Parathyroid adenoma (tissue), 2 donors: ENCODE data around the gene NFIX.

Experiments
- H2AFZ ChIP-seq: fragments of 300-600 bp; sonication (generic); one replicate; pipeline ENCODE4 v1.7.0; 2017; ENCODE audit warnings: antibody characterized with exemption, mild to moderate bottlenecking
- H3K27ac ChIP-seq: fragments of 300-600 bp; sonication (generic); one replicate; pipeline ENCODE4 v1.7.0; 2017
- H3K27me3 ChIP-seq: fragments of 300-600 bp; sonication (generic); one replicate; pipeline ENCODE4 v1.7.0; 2017; ENCODE audit warnings: low read length; ENCODE audit not compliant: control insufficient read depth, insufficient read depth
- H3K36me3 ChIP-seq: fragments of 300-600 bp; sonication (generic); one replicate; pipeline ENCODE4 v1.7.0; 2017; ENCODE audit warnings: low read length; ENCODE audit not compliant: control insufficient read depth, insufficient read depth
- H3K4me1 ChIP-seq: fragments of 300-600 bp; sonication (generic); one replicate; pipeline ENCODE4 v1.7.0; 2017; ENCODE audit warnings: control low read depth
- H3K4me2 ChIP-seq: fragments of 300-600 bp; sonication (generic); one replicate; pipeline ENCODE4 v1.7.0; 2017; ENCODE audit warnings: low read length
- H3K4me3 ChIP-seq: fragments of 300-600 bp; sonication (generic); one replicate; pipeline ENCODE4 v1.7.0; 2017; ENCODE audit warnings: low read depth, low read length
- H3K79me2 ChIP-seq: fragments of 300-600 bp; sonication (generic); one replicate; pipeline ENCODE4 v1.7.0; 2017; ENCODE audit warnings: control low read depth
- H3K9ac ChIP-seq: fragments of 300-600 bp; sonication (generic); one replicate; pipeline ENCODE4 v1.7.0; 2017; ENCODE audit warnings: mild to moderate bottlenecking
- H3K9me3 ChIP-seq: fragments of 300-600 bp; sonication (generic); one replicate; pipeline ENCODE4 v1.7.0; 2017; ENCODE audit warnings: low read length; ENCODE audit not compliant: control insufficient read depth
- CTCF ChIP-seq: fragments of 300-600 bp; sonication (generic); IDR thresholded peaks from one replicate; pipeline ENCODE4 v1.7.0; 2017; ENCODE audit warnings: antibody characterized with exemption, mild to moderate bottlenecking
- donor health status: primary hyperparathyroidism.

Gene NFIX

DNA sequence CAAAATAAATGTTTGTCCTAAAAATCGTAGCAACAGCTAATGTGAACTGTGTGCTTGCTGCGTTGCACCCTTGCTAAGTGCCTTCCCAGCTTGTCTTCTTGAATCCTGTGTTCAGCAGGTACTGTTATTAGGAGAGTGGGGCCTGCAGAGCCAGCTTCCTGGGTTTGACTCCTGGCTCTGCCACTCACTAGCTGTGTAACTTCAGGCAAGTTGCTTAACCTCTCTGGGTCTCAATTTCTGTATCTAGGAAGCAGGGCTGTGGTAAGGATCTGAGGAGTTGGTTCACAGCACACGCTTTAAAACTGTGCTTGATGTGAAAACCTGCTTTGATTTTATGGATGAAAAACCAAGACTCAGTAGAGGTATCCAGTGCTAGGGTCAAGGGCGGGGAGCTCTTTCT lies 10.0 kb downstream of the NFIX start:
- Histone ChIP-seq H3K4me3 (no peak overlapping the region), H3K4me1 (no peaks in the 10 kb centered on the region), H3K4me2 (no peak overlapping the region), H2AFZ (no peak overlapping the region), H3K9me3 (no peaks in the 10 kb centered on the region), H3K9ac (no peak overlapping the region), H3K27me3 (no peaks in the 10 kb centered on the region), H3K79me2 (peaks cover 2% of the 10 kb centered on the region), H3K36me3 (no peaks in the 10 kb centered on the region), H3K27ac (no peak overlapping the region)
- TF ChIP-seq CTCF, result no peak

DNA sequence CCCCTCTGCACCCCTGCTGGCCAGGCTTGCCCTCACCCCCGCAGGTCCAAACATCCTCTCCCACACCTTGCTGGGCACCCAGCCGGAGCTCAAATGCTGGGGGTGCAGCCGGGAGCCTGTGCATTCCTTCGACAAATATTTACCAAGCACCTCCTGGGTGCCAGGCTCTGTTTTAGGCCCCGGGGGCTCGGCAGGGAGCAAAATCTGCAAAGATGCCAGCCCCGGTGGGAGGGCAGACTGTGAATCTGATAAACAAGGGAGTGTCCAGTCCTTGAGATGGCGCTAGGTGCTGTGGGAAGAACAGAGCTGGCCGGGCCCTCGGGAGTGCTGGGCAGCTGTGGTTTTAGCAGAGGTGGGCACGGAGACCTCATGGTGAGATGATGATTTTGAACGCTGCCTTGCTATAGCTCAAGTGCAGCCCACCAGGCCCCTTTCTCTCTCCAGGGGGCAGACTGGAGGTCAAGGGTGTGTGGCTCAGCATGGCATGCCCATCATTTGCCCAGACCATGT lies 10.6 kb downstream of the NFIX start:
- H3K9ac ChIP-seq, result no peak overlapping the region
- no peak for TF ChIP-seq CTCF
- H3K36me3 ChIP-seq, result no peaks in the 10 kb centered on the region
- no peak overlapping the region for H3K4me3 ChIP-seq
- H3K79me2 ChIP-seq, result peaks cover 4% of the 10 kb centered on the region
- no peak overlapping the region for H3K4me2 ChIP-seq
- no peaks in the 10 kb centered on the region for H3K4me1 ChIP-seq
- H2AFZ ChIP-seq, result no peak overlapping the region
- no peaks in the 10 kb centered on the region for H3K9me3 ChIP-seq
- H3K27me3 ChIP-seq, result no peaks in the 10 kb centered on the region
- H3K27ac ChIP-seq, result no peak overlapping the region

GRCh38 chr19:13006431-13007281 lies 11.4 kb downstream of the NFIX start:
- no peak for TF ChIP-seq CTCF
- H3K79me2 ChIP-seq, result peaks cover 4% of the 10 kb centered on the region
- H3K27me3 ChIP-seq, result no peaks in the 10 kb centered on the region
- H3K27ac ChIP-seq, result no peak overlapping the region
- no peak overlapping the region for H2AFZ ChIP-seq
- no peak overlapping the region for H3K4me3 ChIP-seq
- no peaks in the 10 kb centered on the region for H3K36me3 ChIP-seq
- H3K9ac ChIP-seq, result no peak overlapping the region
- H3K4me1 ChIP-seq, result no peaks in the 10 kb centered on the region
- H3K4me2 ChIP-seq, result no peak overlapping the region
- no peaks in the 10 kb centered on the region for H3K9me3 ChIP-seq

DNA sequence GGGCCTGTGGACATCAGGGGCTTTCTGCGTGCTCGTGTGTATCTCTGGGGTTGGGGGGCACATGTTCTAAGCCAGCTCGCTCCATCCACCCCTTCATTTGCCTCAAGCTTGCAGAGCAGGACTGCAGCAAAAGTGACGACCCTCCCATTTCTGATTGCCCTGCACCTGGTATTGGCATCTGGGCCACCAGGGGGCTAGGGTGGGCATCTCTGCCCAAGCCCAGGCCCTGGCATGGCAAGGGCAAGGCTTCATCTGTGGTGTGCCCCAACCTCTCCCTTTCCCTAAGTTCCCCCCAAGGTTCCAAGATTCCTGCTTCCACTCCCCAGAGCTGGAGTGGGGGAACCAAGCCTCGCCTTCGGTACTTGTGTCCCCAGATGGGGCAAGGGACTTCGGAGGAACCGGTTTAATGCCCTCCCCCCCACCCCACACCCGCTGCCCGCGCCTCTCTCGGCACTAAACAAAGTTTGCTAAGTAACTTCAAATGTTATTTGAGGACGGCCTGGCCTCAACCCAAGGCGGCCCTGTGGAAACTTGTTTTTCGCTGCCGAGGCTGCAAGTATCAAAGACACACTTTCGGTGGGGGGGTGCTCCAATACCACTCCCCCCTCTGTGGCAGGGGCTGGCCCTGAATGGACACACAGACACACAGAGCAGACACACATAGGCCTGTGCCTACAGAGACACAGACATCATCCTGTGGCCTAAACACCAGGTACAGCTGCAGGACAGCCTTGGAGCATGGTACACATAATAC lies 12.2 kb downstream of the NFIX start:
- Histone ChIP-seq H3K4me1 (no peaks in the 10 kb centered on the region), H3K79me2 (peaks cover 4% of the 10 kb centered on the region), H3K27ac (no peak overlapping the region), H3K36me3 (no peaks in the 10 kb centered on the region), H2AFZ (no peak overlapping the region), H3K9ac (no peak overlapping the region), H3K4me2 (no peak overlapping the region), H3K27me3 (no peaks in the 10 kb centered on the region), H3K9me3 (no peaks in the 10 kb centered on the region), H3K4me3 (no peak overlapping the region)
- TF ChIP-seq CTCF, result no peak
